ENCODE results near the gene PELI2. TPM values are rescaled to one million over a fixed set of nuclear protein-coding genes. Genes with fewer than 3 reads are reported as not detected.

The PELI2 gene
- total RNA-seq, 1 donor from 2014 or later, result 40.6 TPM

GRCh38 chr14:56124327-56124726, 6.1 kb downstream of the PELI2 start:
- no peaks in the 10 kb centered on the region for H3K9me3 Mint-ChIP-seq (ENCODE audit: unreplicated experiment)
- no peak for DNase-seq (ENCODE audit: low spot score)
- no peak for TF ChIP-seq CTCF (IDR thresholded peaks at IDR 0.05; ENCODE audit: unreplicated experiment)
- no peak overlapping the region for H3K4me3 Mint-ChIP-seq (ENCODE audit: unreplicated experiment)
- H3K27ac Mint-ChIP-seq (ENCODE audit: unreplicated experiment), result no peak overlapping the region
- peaks cover 61% of the 10 kb centered on the region for H3K4me1 Mint-ChIP-seq (ENCODE audit: unreplicated experiment)
- peaks cover 6% of the 10 kb centered on the region for H3K27me3 Mint-ChIP-seq (ENCODE audit: unreplicated experiment)
- H3K36me3 Mint-ChIP-seq (ENCODE audit: low read depth, unreplicated experiment), result peaks cover 5% of the 10 kb centered on the region

DNA sequence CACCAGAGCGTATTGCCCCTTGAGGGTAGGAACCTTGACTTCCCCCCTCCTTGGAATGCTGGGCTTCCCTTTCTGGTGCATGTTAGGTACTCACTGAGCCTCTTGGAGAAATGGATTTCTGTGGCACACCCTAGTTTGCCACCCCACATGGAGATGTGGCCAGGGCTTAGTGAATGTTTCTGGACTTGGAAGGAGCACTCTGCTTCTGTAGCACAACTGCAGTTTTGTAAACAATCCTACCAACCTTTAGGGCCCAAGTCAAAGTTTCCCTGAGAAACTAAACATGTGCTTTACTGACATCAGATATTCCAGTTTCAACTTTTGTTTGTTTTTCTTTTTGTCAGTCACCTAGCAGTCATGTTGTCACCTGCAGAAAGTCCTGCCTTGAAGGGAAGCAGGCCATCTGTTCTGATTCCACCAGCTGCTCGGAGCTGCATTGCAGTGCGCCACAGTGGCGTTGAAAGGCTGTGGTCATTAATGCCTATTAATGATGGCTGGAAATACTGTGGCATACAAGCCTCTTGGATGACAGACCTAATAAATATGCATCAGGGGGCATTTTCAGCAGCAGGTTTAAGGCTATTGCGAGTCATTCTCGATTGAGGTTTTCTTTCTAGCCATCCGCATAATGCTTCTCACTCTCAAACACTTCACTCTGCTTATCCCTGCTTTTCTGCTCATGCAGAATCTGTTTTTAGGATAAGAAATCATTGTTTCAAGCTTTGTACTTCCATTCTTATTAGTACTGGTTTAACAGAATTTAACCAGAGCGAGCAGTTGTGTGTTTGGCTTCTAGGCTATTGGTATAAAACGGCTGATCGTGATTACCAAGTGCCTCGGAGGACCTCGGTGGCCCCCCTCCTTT, 7.8 kb downstream of the PELI2 start:
- peaks cover 5% of the 10 kb centered on the region for H3K36me3 Mint-ChIP-seq (ENCODE audit: low read depth, unreplicated experiment)
- no peaks in the 10 kb centered on the region for H3K9me3 Mint-ChIP-seq (ENCODE audit: unreplicated experiment)
- peaks cover 62% of the 10 kb centered on the region for H3K4me1 Mint-ChIP-seq (ENCODE audit: unreplicated experiment)
- no peak overlapping the region for H3K4me3 Mint-ChIP-seq (ENCODE audit: unreplicated experiment)
- no peak for TF ChIP-seq CTCF (IDR thresholded peaks at IDR 0.05; ENCODE audit: unreplicated experiment)
- peaks cover 4% of the 10 kb centered on the region for H3K27me3 Mint-ChIP-seq (ENCODE audit: unreplicated experiment)
- no peak overlapping the region for H3K27ac Mint-ChIP-seq (ENCODE audit: unreplicated experiment)
- DNase-seq (ENCODE audit: low spot score), result no peak

GRCh38 chr14:56126637-56126913, 8.4 kb downstream of the PELI2 start:
- peaks cover 65% of the 10 kb centered on the region for H3K4me1 Mint-ChIP-seq (ENCODE audit: unreplicated experiment)
- TF ChIP-seq CTCF (IDR thresholded peaks at IDR 0.05; ENCODE audit: unreplicated experiment), result no peak
- H3K36me3 Mint-ChIP-seq (ENCODE audit: low read depth, unreplicated experiment), result peaks cover 5% of the 10 kb centered on the region
- H3K9me3 Mint-ChIP-seq (ENCODE audit: unreplicated experiment), result no peaks in the 10 kb centered on the region
- peaks cover 4% of the 10 kb centered on the region for H3K27me3 Mint-ChIP-seq (ENCODE audit: unreplicated experiment)
- H3K4me3 Mint-ChIP-seq (ENCODE audit: unreplicated experiment), result no peak overlapping the region
- no peak for DNase-seq (ENCODE audit: low spot score)
- no peak overlapping the region for H3K27ac Mint-ChIP-seq (ENCODE audit: unreplicated experiment)

GRCh38 chr14:56127156-56127555, 8.9 kb downstream of the PELI2 start:
- Mint-ChIP-seq H3K4me1 (ENCODE audit: unreplicated experiment) (peaks cover 67% of the 10 kb centered on the region), H3K27ac (ENCODE audit: unreplicated experiment) (no peak overlapping the region), H3K4me3 (ENCODE audit: unreplicated experiment) (no peak overlapping the region), H3K36me3 (ENCODE audit: low read depth, unreplicated experiment) (peaks cover 5% of the 10 kb centered on the region), H3K9me3 (ENCODE audit: unreplicated experiment) (no peaks in the 10 kb centered on the region), H3K27me3 (ENCODE audit: unreplicated experiment) (peaks cover 4% of the 10 kb centered on the region)
- no peak for DNase-seq (ENCODE audit: low spot score)
- TF ChIP-seq CTCF (IDR thresholded peaks at IDR 0.05; ENCODE audit: unreplicated experiment), result no peak

DNA sequence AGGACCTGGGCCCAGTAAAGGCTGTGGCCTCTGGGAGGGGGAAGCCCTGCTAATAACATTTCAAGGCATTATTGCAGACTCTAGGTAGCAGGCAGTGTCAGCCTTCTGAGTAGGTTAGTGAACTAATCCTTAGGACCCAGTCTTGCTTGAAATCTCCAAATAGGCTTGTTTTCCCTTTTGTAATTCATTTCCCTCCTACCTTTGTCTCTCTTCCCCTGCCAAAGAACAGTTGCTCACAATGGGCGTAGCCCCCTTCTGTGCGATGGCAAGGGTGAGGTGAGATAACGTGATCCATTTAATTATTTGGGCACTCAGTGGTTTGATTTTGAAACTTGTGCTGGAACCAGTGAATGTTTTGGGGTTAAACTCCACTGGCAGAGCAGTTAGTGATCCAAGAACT, 10.9 kb downstream of the PELI2 start:
- H3K36me3 Mint-ChIP-seq (ENCODE audit: low read depth, unreplicated experiment), result peaks cover 5% of the 10 kb centered on the region
- no peak overlapping the region for H3K27ac Mint-ChIP-seq (ENCODE audit: unreplicated experiment)
- TF ChIP-seq CTCF (IDR thresholded peaks at IDR 0.05; ENCODE audit: unreplicated experiment), result no peak
- no peak for DNase-seq (ENCODE audit: low spot score)
- peaks cover 74% of the 10 kb centered on the region for H3K4me1 Mint-ChIP-seq (ENCODE audit: unreplicated experiment)
- peaks cover 4% of the 10 kb centered on the region for H3K27me3 Mint-ChIP-seq (ENCODE audit: unreplicated experiment)
- H3K9me3 Mint-ChIP-seq (ENCODE audit: unreplicated experiment), result no peaks in the 10 kb centered on the region
- H3K4me3 Mint-ChIP-seq (ENCODE audit: unreplicated experiment), result no peak overlapping the region

Measured in endothelial cell (in vitro differentiated cells).